IMR-90 (cell line): ENCODE measurements around the gene ADGRF3. TPM values are rescaled to one million over a fixed set of nuclear protein-coding genes. Genes with fewer than 3 reads are reported as not detected.

Source experiments
- ATAC-seq: fragments of 200-7000 bp; cut with Tn5 transposase; 2 replicates; pipeline ENCODE4 v1.9.1; 2020; ENCODE audit warnings: low read depth, mild to moderate bottlenecking, moderate library complexity
- BruUV-seq: library from RNA; stranded (reverse); fragments of 400-500 nt; replicated peaks from 2 replicates; lab custom pipeline; 2021; lab: Mats Ljungman, UMichigan
- CTCF ChIA-PET: fragments of 300-600 bp; formaldehyde crosslinking; extraction: SDS; loops from one replicate; lab custom pipeline; 2021; ENCODE audit warnings: antibody characterized with exemption; lab: Yijun Ruan, JAX
- POLR2A ChIA-PET: fragments of 300-600 bp; sonication (Branson Sonifier 250); formaldehyde crosslinking; loops from one replicate; lab custom pipeline; 2022; ENCODE audit warnings: antibody characterized with exemption; ENCODE audit not compliant: unreplicated experiment; lab: Charles Lee
- DNase-seq: peaks from one replicate; pipeline ENCODE4 v3.0.0; 2013
- H2AFZ ChIP-seq: replicated peaks from 2 replicates; pipeline ENCODE3; 2013; ENCODE audit warnings: low read length, mild to moderate bottlenecking; ENCODE audit not compliant: poor library complexity
- H2AK5ac ChIP-seq: 2 replicates; pipeline ENCODE4 v1.6.1; 2013; ENCODE audit warnings: low read depth, low read length, inconsistent platforms
- H2AK9ac ChIP-seq: replicated peaks from 2 replicates; pipeline ENCODE3; 2013; ENCODE audit warnings: mild to moderate bottlenecking, low read depth, low read length, moderate library complexity; ENCODE audit not compliant: poor library complexity
- H2BK120ac ChIP-seq: 2 replicates; pipeline ENCODE4 v1.6.1; 2013; ENCODE audit warnings: low read depth, low read length, inconsistent platforms
- H2BK15ac ChIP-seq: 3 replicates; pipeline ENCODE4 v1.6.1; 2013; ENCODE audit warnings: low read depth, low read length, inconsistent platforms
- H2BK20ac ChIP-seq: 2 replicates; pipeline ENCODE4 v1.6.1; 2013; ENCODE audit warnings: low read depth, mild to moderate bottlenecking, inconsistent platforms, low read length, moderate library complexity
- H2BK5ac ChIP-seq: 2 replicates; pipeline ENCODE4 v1.6.1; 2013; ENCODE audit warnings: mild to moderate bottlenecking, low read depth, low read length, inconsistent platforms; ENCODE audit not compliant: poor library complexity, severe bottlenecking
- H3K14ac ChIP-seq: replicated peaks from 2 replicates; pipeline ENCODE4 v1.6.1; 2013; ENCODE audit warnings: low read depth, low read length, inconsistent platforms
- H3K18ac ChIP-seq: 2 replicates; pipeline ENCODE4 v1.6.1; 2013; ENCODE audit warnings: low read depth, low read length, control low read depth
- H3K23ac ChIP-seq: 2 replicates; pipeline ENCODE4 v1.6.1; 2013; ENCODE audit warnings: low read depth, low read length, inconsistent platforms
- H3K27ac ChIP-seq: 2 replicates; pipeline ENCODE4 v1.5.1; 2013; ENCODE audit warnings: mild to moderate bottlenecking, control low read depth, low read length; ENCODE audit not compliant: insufficient read depth
- H3K27me3 ChIP-seq: 2 replicates; pipeline ENCODE4 v1.6.1; 2013; ENCODE audit warnings: low read length; ENCODE audit not compliant: control insufficient read depth, insufficient read depth
- H3K36me3 ChIP-seq: 2 replicates; pipeline ENCODE4 v1.6.1; 2013; ENCODE audit warnings: low read length, mixed read lengths; ENCODE audit not compliant: control insufficient read depth, insufficient read depth
- H3K4ac ChIP-seq: 2 replicates; pipeline ENCODE4 v1.6.1; 2013; ENCODE audit warnings: low read depth, low read length, inconsistent platforms
- H3K4me1 ChIP-seq: 2 replicates; pipeline ENCODE4 v1.6.1; 2013; ENCODE audit warnings: low read length, mixed read lengths; ENCODE audit not compliant: control insufficient read depth, insufficient read depth
- H3K4me2 ChIP-seq: 2 replicates; pipeline ENCODE4 v1.6.1; 2013; ENCODE audit warnings: low read depth, mild to moderate bottlenecking, control low read depth, low read length, moderate library complexity
- H3K4me3 ChIP-seq: 2 replicates; pipeline ENCODE4 v1.5.1; 2013; ENCODE audit warnings: low read depth, mild to moderate bottlenecking, control low read depth, low read length, moderate library complexity; ENCODE audit not compliant: insufficient read depth
- H3K56ac ChIP-seq: 2 replicates; pipeline ENCODE4 v1.6.1; 2013; ENCODE audit warnings: low read length, inconsistent platforms; ENCODE audit not compliant: insufficient read depth; ENCODE audit errors: extremely low read depth
- H3K79me1 ChIP-seq, 2 experiments: 2 replicates each; pipeline ENCODE4 v1.6.1; 2013; ENCODE audit warnings: low read length in 2 of 2, inconsistent platforms in 1 of 2, low read depth in 1 of 2
- H3K9ac ChIP-seq: 2 replicates; pipeline ENCODE4 v1.6.1; 2013; ENCODE audit warnings: low read depth, low read length, control low read depth
- H3K9me1 ChIP-seq: 2 replicates; pipeline ENCODE4 v1.6.1; 2013; ENCODE audit warnings: low read length, inconsistent platforms; ENCODE audit not compliant: insufficient read depth
- H3K9me3 ChIP-seq: 2 replicates; pipeline ENCODE4 v1.6.1; 2013; ENCODE audit warnings: low read length; ENCODE audit not compliant: control insufficient read depth, insufficient read depth
- H4K20me1 ChIP-seq: 2 replicates; pipeline ENCODE4 v1.6.1; 2013; ENCODE audit warnings: low read length, inconsistent platforms; ENCODE audit not compliant: insufficient read depth
- H4K5ac ChIP-seq: 2 replicates; pipeline ENCODE4 v1.6.1; 2013; ENCODE audit warnings: mild to moderate bottlenecking, low read depth, low read length, control low read depth
- H4K8ac ChIP-seq, 2 experiments: 2 replicates each; pipeline ENCODE4 v1.6.1; 2013; ENCODE audit warnings: low read depth in 2 of 2, low read length in 2 of 2, control low read depth in 1 of 2, inconsistent platforms in 1 of 2
- H4K91ac ChIP-seq: 2 replicates; pipeline ENCODE4 v1.6.1; 2013; ENCODE audit warnings: low read depth, low read length, inconsistent platforms; ENCODE audit not compliant: insufficient read depth
- BHLHE40 ChIP-seq: fragments of 150-350 bp; IDR thresholded peaks from 2 replicates; pipeline ENCODE4 v1.6.1; 2016; ENCODE audit warnings: mild to moderate bottlenecking, low read depth, low read length
- CEBPB ChIP-seq: IDR thresholded peaks from 2 replicates; pipeline ENCODE4 v1.6.1; 2012; ENCODE audit warnings: low read depth, low read length, improper control_type of control experiment
- CHD1 ChIP-seq: IDR thresholded peaks from 2 replicates; pipeline ENCODE4 v1.6.1; 2012; ENCODE audit warnings: low read depth, low read length, improper control_type of control experiment
- CTCF ChIP-seq: conservative IDR thresholded peaks from 2 replicates; pipeline ENCODE4 v1.5.1; 2012; ENCODE audit warnings: mild to moderate bottlenecking, low read depth, low read length, improper control_type of control experiment
- ELK1 ChIP-seq: fragments of 150-350 bp; IDR thresholded peaks from 2 replicates; pipeline ENCODE4 v1.6.1; 2016; ENCODE audit warnings: low read depth, mild to moderate bottlenecking, low read length, moderate library complexity, borderline replicate concordance
- FOS ChIP-seq: fragments of 150-350 bp; IDR thresholded peaks from 2 replicates; pipeline ENCODE4 v1.6.1; 2016; ENCODE audit warnings: low read depth, low read length
- MAFK ChIP-seq: IDR thresholded peaks from 2 replicates; pipeline ENCODE4 v1.6.1; 2012; ENCODE audit warnings: low read depth, low read length, improper control_type of control experiment
- MAZ ChIP-seq: IDR thresholded peaks from 2 replicates; pipeline ENCODE4 v1.6.1; 2012; ENCODE audit warnings: low read depth, mild to moderate bottlenecking, low read length, improper control_type of control experiment, moderate library complexity, borderline replicate concordance
- MXI1 ChIP-seq: IDR thresholded peaks from 2 replicates; pipeline ENCODE4 v1.6.1; 2012; ENCODE audit warnings: low read depth, mild to moderate bottlenecking, low read length, moderate library complexity, borderline replicate concordance
- NFE2L2 ChIP-seq: fragments of 150-350 bp; IDR thresholded peaks from 2 replicates; pipeline ENCODE4 v1.6.1; 2016; ENCODE audit warnings: low read depth, mild to moderate bottlenecking, low read length
- POLR2A ChIP-seq: IDR thresholded peaks from 2 replicates; pipeline ENCODE4 v1.6.1; 2012; ENCODE audit warnings: mild to moderate bottlenecking, low read depth, low read length
- RAD21 ChIP-seq: IDR thresholded peaks from 2 replicates; pipeline ENCODE4 v1.6.1; 2012; ENCODE audit warnings: low read length, improper control_type of control experiment
- RCOR1 ChIP-seq: IDR thresholded peaks from 2 replicates; pipeline ENCODE4 v1.6.1; 2012; ENCODE audit warnings: mild to moderate bottlenecking, low read length, improper control_type of control experiment; ENCODE audit not compliant: insufficient replicate concordance
- RFX5 ChIP-seq: IDR thresholded peaks from 2 replicates; pipeline ENCODE4 v1.8.0; 2012; ENCODE audit warnings: low read depth, mild to moderate bottlenecking, low read length, moderate library complexity
- SMC3 ChIP-seq: fragments of 150-350 bp; IDR thresholded peaks from 2 replicates; pipeline ENCODE4 v1.6.1; 2016; ENCODE audit warnings: low read depth, mild to moderate bottlenecking, antibody characterized with exemption, low read length, moderate library complexity
- USF2 ChIP-seq: fragments of 150-350 bp; IDR thresholded peaks from 2 replicates; pipeline ENCODE4 v1.6.1; 2017; ENCODE audit warnings: mild to moderate bottlenecking, antibody characterized with exemption, low read length, low read depth
- WGBS, 2 experiments: methylation state at CpG; one replicate each; pipeline versions ENCODE4 v1.1.5 to v1.1.7; 2013; ENCODE audit warnings: missing lambda C conversion rate in 2 of 2; ENCODE audit not compliant: insufficient read length in 1 of 2; ENCODE audit errors: extremely low coverage in 2 of 2; 5-methylcytosine and 5-hydroxymethylcytosine counted together
- dilution Hi-C: fragments of 300-500 bp; cut with HindIII; formaldehyde crosslinking; loops from one replicate; pipeline ENCODE4 v1.14.3; 2018; ENCODE audit warnings: low sequenced_read_pairs; ENCODE audit not compliant: unreplicated experiment
- in situ Hi-C: fragments of 300-500 bp; cut with MboI; formaldehyde crosslinking; loops from 3 replicates; pipeline ENCODE4 v1.14.3; 2019; ENCODE audit warnings: low sequenced_read_pairs, inconsistent platforms, mixed read lengths
- intact Hi-C: fragments of 100-400 bp; cut with micrococcal nuclease; formaldehyde crosslinking; loops from 2 replicates; pipeline ENCODE4 v1.10.0; 2022
- polyA plus RNA-seq, 3 experiments: library from polyadenylated mRNA; depleted of rRNA; stranded (reverse); fragments of >200 nt; gene quantifications; 2 replicates each; pipeline ENCODE4 v1.2.3, GENCODE V29; 2012; ENCODE audit warnings: low replicate concordance in 1 of 3
- total RNA-seq: library from RNA; depleted of rRNA; stranded (reverse); fragments of >200 nt; gene quantifications from 2 replicates; pipeline ENCODE4 v1.2.3, GENCODE V29; 2012

ADGRF3 gene
- total and polyA plus RNA-seq, 2 of the 4 experiments (the other 2 are of a cell fraction), result 0.15 TPM; not detected in 1

GRCh38 chr2:26283606-26284005 is 63.0 kb downstream of the ADGRF3 start:
- Histone ChIP-seq H2AFZ (no peak overlapping the region), H4K8ac (no peak overlapping the region), H3K4me2 (no peak overlapping the region), H4K91ac (no peak overlapping the region), H2BK5ac (peak overlapping the region; percentile 11), H2AK5ac (no peak overlapping the region), H3K4ac (no peak overlapping the region), H4K5ac (no peak overlapping the region), H3K27ac (no peak overlapping the region), H3K23ac (0 out of 2 replicates have a peak overlapping the region, but pooled peaks have one; percentile 45), H3K9ac (no peak overlapping the region), H2BK120ac (no peak overlapping the region; the same call in 1 of the 2 replicates), H3K14ac (0 out of 2 replicates have a peak overlapping the region, but pooled peaks have one; percentile 68), H3K36me3 (peaks cover 35% of the 10 kb centered on the region), H3K56ac (no peak overlapping the region), H3K4me1 (peaks cover 2% of the 10 kb centered on the region; the same call in 1 of the 2 replicates), H3K27me3 (no peaks in the 10 kb centered on the region), H3K9me1 (peaks cover 5% of the 10 kb centered on the region), H2AK9ac (no peak overlapping the region), H3K79me1 (no peaks in the 10 kb centered on the region), H3K4me3 (no peak overlapping the region), H2BK15ac (no peak overlapping the region), H4K20me1 (no peaks in the 10 kb centered on the region), H2BK20ac (no peak overlapping the region), H3K9me3 (no peaks in the 10 kb centered on the region), H3K18ac (no peak overlapping the region)
- TF ChIP-seq RFX5 (no peak), RCOR1 (no peak), NFE2L2 (no peak), BHLHE40 (no peak), RAD21 (no peak), MAZ (no peak), POLR2A (no peak), ELK1 (no peak), CEBPB (no peak), SMC3 (no peak), MAFK (no peak), MXI1 (no peak), CHD1 (no peak), CTCF (no peak), FOS (no peak), USF2 (no peak)
- DNase-seq (no peak), ATAC-seq (no peak)
- no CpG with 5 or more reads among the region's 2 CpGs for WGBS, 2 experiments
- ChIA-PET CTCF (no interaction called here), POLR2A (no interaction called here)
- in situ Hi-C loops (no loop called here), intact Hi-C loops (no loop called here), dilution Hi-C loops (no loop called here)
- BruUV-seq, result no TSS peak
